HepG2 (cell line): ENCODE measurements around the gene LRRC27.

Experiments used
- FOXK2 ChIP-seq: fragments of 450-650 bp; IDR thresholded peaks from 2 replicates; pipeline ENCODE4 v1.6.1; 2016
- POLR2AphosphoS5 ChIP-seq: IDR thresholded peaks from 2 replicates; pipeline ENCODE4 v1.6.1; 2012; ENCODE audit warnings: low read depth, low read length
- ZNF501 ChIP-seq: sonication (generic); formaldehyde crosslinking; IDR thresholded peaks from 2 replicates; pipeline ENCODE4 v1.5.1; 2020; ENCODE audit warnings: mild to moderate bottlenecking, moderate library complexity, missing genetic modification reagents
- ZNF557 ChIP-seq: sonication (generic); formaldehyde crosslinking; IDR thresholded peaks from 2 replicates; pipeline ENCODE4 v1.4.0; 2020; ENCODE audit warnings: missing genetic modification reagents
- TF ChIP-seq, protein P1 (sequence below): sonication (generic); formaldehyde crosslinking; conservative IDR thresholded peaks from 2 replicates; pipeline ENCODE4 v1.4.0; 2020; ENCODE audit warnings: missing genetic modification reagents

DNA sequence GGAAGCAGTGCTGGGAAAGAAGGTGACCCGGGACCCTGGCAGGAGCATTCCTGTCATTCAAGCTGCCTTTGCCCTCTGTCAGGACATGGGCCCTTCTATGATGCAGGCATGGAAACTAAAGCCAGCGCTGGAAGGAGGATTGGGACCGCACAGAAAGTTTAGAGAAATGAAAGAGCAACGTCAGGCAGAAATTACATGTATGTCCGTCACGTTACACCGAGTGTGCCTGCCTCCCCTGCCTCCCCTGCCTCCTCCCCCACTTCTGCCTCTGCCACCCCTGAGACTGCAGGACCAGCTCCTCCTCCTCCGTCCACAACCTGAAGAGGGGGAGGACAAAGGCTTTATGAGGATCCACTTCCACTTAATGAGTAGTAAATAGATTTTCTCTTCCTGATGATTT is 51.1 kb downstream of the LRRC27 start:
- TF ChIP-seq FOXK2 (no peak), POLR2AphosphoS5 (no peak), ZNF501 (CRISPR knock-in tag) (no peak), ZNF557 (CRISPR knock-in tag) (no peak)
- TF ChIP-seq, protein P1, sequence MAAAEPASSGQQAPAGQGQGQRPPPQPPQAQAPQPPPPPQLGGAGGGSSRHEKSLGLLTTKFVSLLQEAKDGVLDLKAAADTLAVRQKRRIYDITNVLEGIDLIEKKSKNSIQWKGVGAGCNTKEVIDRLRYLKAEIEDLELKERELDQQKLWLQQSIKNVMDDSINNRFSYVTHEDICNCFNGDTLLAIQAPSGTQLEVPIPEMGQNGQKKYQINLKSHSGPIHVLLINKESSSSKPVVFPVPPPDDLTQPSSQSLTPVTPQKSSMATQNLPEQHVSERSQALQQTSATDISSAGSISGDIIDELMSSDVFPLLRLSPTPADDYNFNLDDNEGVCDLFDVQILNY (CRISPR knock-in tag), result no peak
